Esophagus squamous epithelium (tissue), 4 donors: ENCODE results near the gene SOX18.

Source experiments
- CTCF ChIP-seq, 6 experiments: fragments of 450-650 bp in 4 of 6; fragments of 200-600 bp in 2 of 6; sonication (generic) in 2 of 6; IDR thresholded peaks; one replicate each; pipeline ENCODE4 v1.5.1; 2016 to 2019; ENCODE audit warnings: antibody characterized with exemption in 6 of 6, mild to moderate bottlenecking in 4 of 6, moderate library complexity in 4 of 6
- POLR2A ChIP-seq, 4 donors: fragments of 450-650 bp; IDR thresholded peaks; one replicate each; pipeline ENCODE4 v1.6.1; 2017; ENCODE audit warnings: antibody characterized with exemption in 4 of 4, mild to moderate bottlenecking in 4 of 4, moderate library complexity in 3 of 4

- no peak for TF ChIP-seq CTCF (IDR thresholded peaks at IDR 0.05)
- TF ChIP-seq POLR2A (IDR thresholded peaks at IDR 0.05) = no peak
Measured at GRCh38 chr20:64096535-64096934, 47.1 kb upstream of the SOX18 start.
